ENCODE measurements around the gene DRC7. TPM values are rescaled to one million over a fixed set of nuclear protein-coding genes. Genes with fewer than 3 reads are reported as not detected.
"Not testable (repeated sequence)": the region's sequence is repeated elsewhere in the genome, so short reads cannot be mapped to it uniquely, and the experiment has no call there.

Gene DRC7
- total RNA-seq, 2 experiments from 2014 or later, result not detected

DNA sequence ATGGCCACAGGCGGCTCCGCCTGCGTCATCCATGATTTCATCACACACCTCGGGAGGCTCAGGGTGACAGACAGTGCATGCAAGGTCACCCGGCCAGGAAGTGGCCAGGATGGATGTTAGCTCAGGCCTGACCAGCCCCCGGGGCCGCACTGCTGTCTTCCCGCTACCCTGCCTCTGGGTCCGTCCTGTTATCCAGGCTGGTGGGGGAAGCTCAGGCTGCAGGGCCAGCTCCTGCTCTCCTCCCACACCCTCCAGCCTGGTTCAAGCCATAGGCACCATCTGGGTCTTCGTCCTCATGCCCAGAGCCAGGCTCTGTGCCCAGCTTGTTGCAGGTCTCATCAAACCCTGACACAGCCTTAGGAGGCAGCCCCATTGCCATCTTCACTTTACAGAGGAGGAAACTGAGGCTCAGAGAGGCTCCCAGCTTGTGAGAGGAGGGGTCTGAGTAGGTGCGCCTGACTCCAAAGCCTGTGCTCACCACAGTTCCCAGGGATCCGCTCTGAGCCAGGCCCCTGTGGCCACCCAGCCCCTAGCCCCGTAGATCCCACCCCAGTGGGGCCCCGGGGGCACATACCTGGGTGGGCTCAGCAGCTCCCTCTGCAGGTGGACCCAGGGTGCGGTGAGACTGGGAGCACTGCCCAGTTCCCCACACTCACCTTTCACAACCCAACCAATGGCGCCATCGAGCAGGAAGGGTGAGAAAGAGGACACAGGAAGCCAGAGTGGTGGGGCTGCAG is 26.9 kb upstream of the DRC7 start:
- Mint-ChIP-seq H3K27ac (no peak overlapping the region), H3K27me3 (peaks cover 4% of the 10 kb centered on the region), H3K4me1 (no peaks in the 10 kb centered on the region), H3K36me3 (no peaks in the 10 kb centered on the region), H3K4me3 (no peak overlapping the region), H3K9me3 (no peaks in the 10 kb centered on the region)
- DNase-seq, result no peak

DNA sequence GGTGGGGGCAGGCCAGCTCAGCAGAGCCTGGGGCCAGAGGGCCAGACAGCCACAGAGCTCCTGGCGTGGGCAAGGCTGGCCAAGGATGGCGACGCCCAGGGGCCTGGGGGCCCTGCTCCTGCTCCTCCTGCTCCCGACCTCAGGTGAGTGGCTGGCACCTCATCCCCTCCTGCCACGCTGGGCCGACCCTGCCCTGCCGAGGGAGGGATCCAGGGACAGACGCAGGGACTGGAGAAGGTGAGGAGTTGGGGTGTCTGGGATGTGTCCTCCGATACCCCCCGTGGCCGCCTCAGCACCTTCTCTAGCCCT is 26.4 kb upstream of the DRC7 start, which contains the start of gene ADGRG3:
ADGRG3 (plus strand) TSS at position 44 of the 309 bp plus-strand sequence; CDS start at position 86, 42 bp downstream.
- peaks cover 4% of the 10 kb centered on the region for H3K27me3 Mint-ChIP-seq
- H3K4me1 Mint-ChIP-seq, result no peaks in the 10 kb centered on the region
- DNase-seq, result no peak

DNA sequence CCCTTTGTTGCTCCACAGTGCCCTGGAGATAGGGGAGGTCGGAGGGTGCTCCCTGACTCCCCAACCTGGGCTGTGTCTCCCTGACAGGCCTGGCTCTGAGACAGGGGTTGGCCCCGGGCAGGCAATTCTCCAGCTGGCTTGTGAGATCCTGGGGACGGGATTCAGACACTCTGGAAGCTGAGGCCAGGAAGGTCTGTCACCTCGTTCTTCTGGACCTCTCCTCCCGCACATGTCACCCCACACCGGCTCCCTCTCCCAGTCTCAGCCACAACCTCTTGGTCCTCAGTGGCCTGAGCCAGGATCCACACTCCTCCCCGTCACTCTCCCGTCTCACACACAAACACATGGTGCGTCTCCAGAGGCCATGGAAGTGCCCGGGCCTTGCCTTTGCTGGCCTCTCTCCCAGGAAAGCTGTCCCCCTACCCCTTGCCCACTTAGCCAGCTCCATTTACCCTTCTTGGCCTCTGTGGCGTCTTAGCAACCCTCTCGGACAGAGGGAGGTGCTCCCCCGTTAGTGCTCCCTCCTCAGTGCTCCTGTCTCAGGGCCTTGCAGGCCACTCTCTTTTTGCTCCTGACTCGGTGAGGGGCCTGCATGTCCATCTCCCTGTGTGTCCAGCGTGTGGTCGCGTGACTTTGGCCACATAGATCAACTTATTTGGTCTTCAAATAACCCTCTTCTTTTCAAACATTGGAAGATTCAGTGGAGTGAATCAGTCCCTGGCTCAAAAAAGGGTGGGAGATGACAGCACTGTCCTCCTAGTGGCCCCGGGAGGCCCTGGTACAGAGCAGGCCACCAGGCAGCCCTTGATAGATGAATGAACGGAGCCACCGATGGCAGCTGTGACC is 25.8 kb upstream of the DRC7 start:
- no peaks in the 10 kb centered on the region for H3K4me1 Mint-ChIP-seq

More for the DNA sequence above, 26.4 kb upstream of the DRC7 start, which contains the start of gene ADGRG3:
- no peaks in the 10 kb centered on the region for H3K9me3 Mint-ChIP-seq
- H3K36me3 Mint-ChIP-seq, result no peaks in the 10 kb centered on the region
- H3K4me3 Mint-ChIP-seq, result no peak within 1 kb of the TSS
- H3K27ac Mint-ChIP-seq, result no peak within 1 kb of the TSS

DNA sequence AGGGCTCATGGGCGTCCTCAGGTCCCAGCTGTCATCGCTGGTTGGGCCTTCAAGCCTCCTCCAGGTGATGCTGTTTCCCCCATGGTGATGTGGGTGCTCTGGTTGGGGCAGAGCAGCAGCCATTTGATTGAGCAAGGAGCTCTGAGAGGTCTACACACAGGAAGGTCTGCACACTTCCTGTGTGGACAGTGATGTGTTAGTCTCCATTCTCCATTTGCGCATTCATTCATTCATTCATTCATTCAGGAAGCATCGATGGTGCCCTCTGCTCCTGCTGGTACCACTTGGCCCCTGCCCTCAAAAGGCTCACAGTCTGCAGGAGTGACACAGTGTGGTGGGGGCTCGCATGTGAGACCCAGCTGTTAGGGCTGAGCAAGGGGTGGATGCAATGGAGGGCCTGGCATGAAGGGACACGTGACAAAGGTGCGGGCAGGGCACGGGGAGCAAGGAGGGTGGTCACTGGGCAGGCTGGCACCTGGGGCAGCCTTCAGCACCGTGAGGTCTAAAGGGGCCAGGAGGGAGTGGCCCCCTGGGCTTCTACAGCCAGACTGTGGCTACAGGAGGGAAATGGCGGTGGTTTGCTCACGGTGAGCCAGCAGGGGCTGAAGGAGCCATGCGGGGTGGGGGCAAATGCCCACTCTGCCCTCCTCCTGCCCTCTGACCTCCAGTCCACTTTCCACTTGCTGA is 25.0 kb upstream of the DRC7 start:
- Mint-ChIP-seq H3K9me3 (no peaks in the 10 kb centered on the region), H3K4me3 (no peak overlapping the region), H3K36me3 (no peaks in the 10 kb centered on the region), H3K27me3 (peaks cover 4% of the 10 kb centered on the region), H3K4me1 (no peaks in the 10 kb centered on the region), H3K27ac (no peak overlapping the region)
- no peak for DNase-seq

More for the DNA sequence above, 25.8 kb upstream of the DRC7 start:
- Mint-ChIP-seq H3K27ac (no peak overlapping the region), H3K9me3 (no peaks in the 10 kb centered on the region), H3K27me3 (peaks cover 4% of the 10 kb centered on the region), H3K4me3 (no peak overlapping the region), H3K36me3 (no peaks in the 10 kb centered on the region)
- DNase-seq, result no peak

DNA sequence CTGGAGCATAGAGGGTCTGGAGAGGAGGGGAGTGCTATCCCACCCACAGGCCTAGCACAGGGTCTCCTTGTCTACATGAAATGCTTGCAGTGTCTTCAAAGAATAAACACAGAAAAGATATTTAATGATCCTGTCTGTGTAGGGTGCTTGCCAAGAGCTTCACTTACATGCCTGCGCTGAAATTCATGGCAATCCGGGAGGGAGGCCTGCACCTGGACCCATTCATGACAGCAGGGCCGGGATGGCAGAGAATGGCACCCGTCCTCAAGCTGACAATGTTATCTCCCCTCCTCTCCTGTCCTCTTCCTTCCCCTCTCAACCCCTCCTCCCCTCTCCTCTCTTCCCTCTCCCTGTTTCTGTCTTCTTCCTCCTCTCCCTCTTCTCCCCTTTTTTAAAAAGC is 24.4 kb upstream of the DRC7 start:
- DNase-seq, result no peak
- no peak overlapping the region for H3K27ac Mint-ChIP-seq
- H3K4me1 Mint-ChIP-seq, result no peaks in the 10 kb centered on the region
- H3K36me3 Mint-ChIP-seq, result no peaks in the 10 kb centered on the region
- H3K27me3 Mint-ChIP-seq, result peaks cover 4% of the 10 kb centered on the region
- H3K4me3 Mint-ChIP-seq, result no peak overlapping the region
- no peaks in the 10 kb centered on the region for H3K9me3 Mint-ChIP-seq

DNA sequence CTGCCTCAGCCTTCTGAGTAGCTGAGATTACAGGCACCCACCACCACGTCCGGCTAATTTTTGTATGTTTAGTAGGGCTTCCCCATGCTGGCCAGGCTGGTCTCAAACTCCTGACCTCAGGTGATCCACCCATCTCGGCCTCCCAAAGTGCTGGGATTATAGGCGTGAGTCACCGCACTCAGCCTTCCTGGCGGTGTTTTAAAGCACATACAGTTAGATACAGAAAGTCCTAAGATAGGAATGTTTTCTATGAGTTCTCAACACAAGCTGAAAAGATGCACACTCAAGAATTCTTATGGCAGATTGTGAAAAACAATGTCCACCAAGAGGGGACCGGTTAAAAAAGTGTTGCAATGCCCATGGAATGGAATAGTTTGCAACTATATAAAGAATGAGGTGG is 23.2 kb upstream of the DRC7 start:
- H3K27me3 Mint-ChIP-seq, H3K4me3 Mint-ChIP-seq, H3K4me1 Mint-ChIP-seq, H3K9me3 Mint-ChIP-seq, H3K27ac Mint-ChIP-seq, DNase-seq, H3K36me3 Mint-ChIP-seq: not testable (repeated sequence)

DNA sequence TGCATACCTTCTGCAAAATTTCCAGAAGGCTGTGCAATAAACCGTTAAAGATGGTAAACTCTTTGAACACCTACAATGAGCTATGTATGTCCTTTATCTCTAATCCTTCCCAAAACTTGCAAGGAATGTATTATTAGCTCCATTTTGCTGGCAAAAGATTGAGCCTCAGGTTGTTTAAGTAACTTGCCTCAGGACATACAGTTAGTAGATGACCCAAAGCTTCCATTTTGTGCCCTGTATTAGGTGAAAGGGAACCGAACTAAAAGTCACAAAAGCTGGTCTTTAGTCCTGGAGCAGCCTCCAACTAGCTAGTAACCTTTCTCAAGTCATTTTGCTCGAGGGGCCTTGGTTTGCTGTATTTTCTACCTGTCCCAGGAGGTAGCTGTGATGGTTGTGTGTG is 22.2 kb upstream of the DRC7 start:
- no peaks in the 10 kb centered on the region for H3K9me3 Mint-ChIP-seq
- H3K4me1 Mint-ChIP-seq, result no peaks in the 10 kb centered on the region
- no peak for DNase-seq
- no peak overlapping the region for H3K4me3 Mint-ChIP-seq
- no peaks in the 10 kb centered on the region for H3K36me3 Mint-ChIP-seq
- no peak overlapping the region for H3K27ac Mint-ChIP-seq
- H3K27me3 Mint-ChIP-seq, result peaks cover 4% of the 10 kb centered on the region

DNA sequence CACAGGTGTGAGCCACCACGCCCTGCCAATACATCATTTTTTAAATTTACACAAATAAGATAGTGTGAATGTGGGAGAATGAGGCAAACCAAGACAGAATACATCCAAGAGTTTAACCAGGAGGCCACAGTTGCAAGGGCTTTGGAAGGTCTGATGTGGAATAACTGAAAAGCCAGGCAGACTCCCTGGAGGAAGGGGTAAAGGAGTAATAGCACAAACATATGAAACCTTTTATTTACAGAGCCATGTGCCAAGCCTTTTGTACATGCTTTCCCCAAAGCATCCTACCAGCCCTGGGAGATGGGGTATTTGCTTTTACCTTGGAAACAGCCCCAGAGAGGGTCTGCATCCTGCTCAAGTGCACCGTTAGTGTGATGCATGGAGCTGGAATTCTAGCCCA is 21.8 kb upstream of the DRC7 start:
- no peaks in the 10 kb centered on the region for H3K36me3 Mint-ChIP-seq
- no peaks in the 10 kb centered on the region for H3K9me3 Mint-ChIP-seq
- DNase-seq, result no peak
- no peak overlapping the region for H3K4me3 Mint-ChIP-seq
- no peaks in the 10 kb centered on the region for H3K4me1 Mint-ChIP-seq
- H3K27me3 Mint-ChIP-seq, result peaks cover 4% of the 10 kb centered on the region
- H3K27ac Mint-ChIP-seq, result no peak overlapping the region

DNA sequence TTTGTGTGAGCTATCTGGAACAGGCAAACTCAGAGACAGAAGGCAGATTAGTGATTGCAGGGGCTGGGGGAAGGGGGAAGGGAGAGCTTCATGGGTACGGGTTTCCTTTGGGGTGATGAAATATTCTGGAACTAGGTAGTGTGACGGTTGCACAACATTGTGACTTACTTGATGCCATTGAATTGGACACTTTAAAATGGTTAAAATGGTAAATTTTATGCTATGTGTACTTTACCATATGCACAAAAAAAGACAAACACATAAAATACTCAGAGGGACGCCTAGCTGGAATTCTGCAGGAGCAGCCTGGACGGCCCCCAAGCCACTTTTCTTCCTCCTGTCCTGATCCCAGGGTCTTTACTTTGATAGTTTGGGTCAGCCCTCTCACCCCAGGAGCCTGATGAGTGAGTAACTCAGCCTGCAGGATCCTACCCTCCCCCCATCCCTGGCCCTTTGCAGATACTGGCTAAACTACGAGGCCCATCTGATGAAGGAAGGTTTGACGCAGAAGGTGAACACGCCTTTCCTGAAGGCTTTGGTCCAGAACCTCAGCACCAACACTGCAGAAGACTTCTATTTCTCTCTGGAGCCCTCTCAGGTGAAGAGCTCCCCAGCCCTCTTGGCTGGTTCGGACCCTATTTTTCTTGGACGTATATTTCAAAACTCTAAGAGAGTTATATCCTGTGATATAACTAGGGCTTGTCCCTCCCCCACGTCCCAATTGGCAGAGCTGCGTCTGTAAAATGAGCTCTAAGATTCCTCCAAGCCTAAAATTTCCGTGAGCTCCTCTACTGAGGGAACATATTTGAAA is 18.7 kb upstream of the DRC7 start:
- DNase-seq, result no peak
- H3K36me3 Mint-ChIP-seq, result no peaks in the 10 kb centered on the region
- no peaks in the 10 kb centered on the region for H3K4me1 Mint-ChIP-seq
- no peaks in the 10 kb centered on the region for H3K9me3 Mint-ChIP-seq
- H3K4me3 Mint-ChIP-seq, result no peak overlapping the region
- H3K27ac Mint-ChIP-seq, result no peak overlapping the region
- H3K27me3 Mint-ChIP-seq, result peaks cover 1% of the 10 kb centered on the region

DNA sequence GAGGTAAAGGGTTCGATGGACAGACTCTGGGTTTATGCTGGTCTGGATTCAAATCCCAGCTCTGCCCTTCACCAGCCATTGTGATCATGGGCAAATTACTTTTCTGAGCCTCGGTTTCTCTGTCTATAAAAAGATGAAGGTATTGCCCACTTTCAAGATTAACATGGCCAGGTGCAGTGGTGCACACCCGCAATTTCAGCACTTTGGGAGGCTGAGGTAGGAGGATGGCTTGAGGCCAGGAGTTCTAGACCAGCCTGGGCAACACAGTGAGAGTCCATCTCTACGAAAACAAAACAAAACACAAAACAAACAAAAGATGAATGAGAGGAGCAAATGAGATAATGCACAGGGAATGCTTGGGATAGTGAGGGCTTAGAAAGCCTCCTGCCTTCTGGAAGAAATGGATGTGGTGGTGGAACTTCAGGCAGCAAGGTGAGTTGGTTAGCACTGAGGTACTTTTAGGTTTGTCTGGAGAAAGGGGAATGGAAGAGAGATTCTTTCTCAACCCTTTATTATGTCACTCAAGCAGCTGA is 18.0 kb upstream of the DRC7 start:
- Mint-ChIP-seq H3K9me3 (no peaks in the 10 kb centered on the region), H3K4me3 (no peak overlapping the region), H3K4me1 (no peaks in the 10 kb centered on the region), H3K27ac (no peak overlapping the region), H3K36me3 (no peaks in the 10 kb centered on the region), H3K27me3 (no peaks in the 10 kb centered on the region)
- DNase-seq, result no peak

DNA sequence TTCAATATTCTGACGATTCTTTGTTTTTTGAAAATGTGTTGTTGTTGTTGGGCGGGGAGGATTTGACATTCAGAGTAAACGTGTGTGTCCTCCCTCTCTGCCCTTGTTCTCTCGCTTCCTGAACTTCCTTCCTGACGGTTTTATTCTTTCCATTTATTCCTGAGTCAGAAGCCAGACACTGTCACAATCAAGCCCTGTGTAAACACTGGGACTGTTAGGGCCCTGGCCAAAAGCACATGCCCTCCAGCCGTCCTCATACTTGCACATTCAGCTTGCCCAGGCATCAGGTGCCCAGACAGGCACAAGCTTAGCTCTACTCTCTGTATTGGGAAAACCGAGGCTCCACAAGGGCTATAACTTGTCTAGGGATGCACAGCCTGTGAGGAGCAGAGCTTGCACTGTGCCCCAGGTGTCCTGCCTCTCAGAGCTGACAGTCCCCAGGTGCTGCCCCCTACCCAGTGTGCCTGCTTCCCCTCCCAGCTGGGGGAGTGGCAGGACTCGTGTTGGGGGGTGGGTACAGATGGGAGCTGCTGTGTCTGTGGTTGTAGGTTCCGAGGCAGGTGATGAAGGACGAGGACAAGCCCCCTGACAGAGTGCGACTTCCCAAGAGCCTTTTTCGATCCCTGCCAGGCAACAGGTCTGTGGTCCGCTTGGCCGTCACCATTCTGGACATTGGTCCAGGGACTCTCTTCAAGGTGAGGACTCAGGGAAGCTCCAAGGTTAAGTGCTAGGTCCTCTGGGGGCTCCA is 16.8 kb upstream of the DRC7 start:
- no peaks in the 10 kb centered on the region for H3K36me3 Mint-ChIP-seq
- H3K4me1 Mint-ChIP-seq, result no peaks in the 10 kb centered on the region
- H3K27me3 Mint-ChIP-seq, result no peaks in the 10 kb centered on the region
- H3K27ac Mint-ChIP-seq, result no peak overlapping the region
- H3K9me3 Mint-ChIP-seq, result no peaks in the 10 kb centered on the region
- no peak for DNase-seq
- H3K4me3 Mint-ChIP-seq, result no peak overlapping the region

DNA sequence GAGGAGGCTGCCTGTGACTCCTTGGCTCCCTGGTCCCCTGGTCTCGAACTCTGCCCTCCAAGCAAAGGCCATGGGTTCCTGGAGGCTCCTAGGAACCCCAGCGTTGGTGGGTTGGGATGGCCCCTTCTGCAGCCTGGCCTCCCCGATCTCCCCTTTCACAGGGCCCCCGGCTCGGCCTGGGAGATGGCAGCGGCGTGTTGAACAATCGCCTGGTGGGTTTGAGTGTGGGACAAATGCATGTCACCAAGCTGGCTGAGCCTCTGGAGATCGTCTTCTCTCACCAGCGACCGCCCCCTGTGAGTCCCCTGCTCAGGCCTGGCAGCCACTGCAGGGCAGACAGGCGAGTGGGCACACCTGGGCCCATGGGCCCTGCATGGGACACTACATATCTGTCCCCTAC is 15.6 kb upstream of the DRC7 start:
- H3K4me3 Mint-ChIP-seq, result no peak overlapping the region
- no peak for DNase-seq
- H3K4me1 Mint-ChIP-seq, result no peaks in the 10 kb centered on the region
- no peaks in the 10 kb centered on the region for H3K9me3 Mint-ChIP-seq
- no peak overlapping the region for H3K27ac Mint-ChIP-seq
- no peaks in the 10 kb centered on the region for H3K36me3 Mint-ChIP-seq
- no peaks in the 10 kb centered on the region for H3K27me3 Mint-ChIP-seq

DNA sequence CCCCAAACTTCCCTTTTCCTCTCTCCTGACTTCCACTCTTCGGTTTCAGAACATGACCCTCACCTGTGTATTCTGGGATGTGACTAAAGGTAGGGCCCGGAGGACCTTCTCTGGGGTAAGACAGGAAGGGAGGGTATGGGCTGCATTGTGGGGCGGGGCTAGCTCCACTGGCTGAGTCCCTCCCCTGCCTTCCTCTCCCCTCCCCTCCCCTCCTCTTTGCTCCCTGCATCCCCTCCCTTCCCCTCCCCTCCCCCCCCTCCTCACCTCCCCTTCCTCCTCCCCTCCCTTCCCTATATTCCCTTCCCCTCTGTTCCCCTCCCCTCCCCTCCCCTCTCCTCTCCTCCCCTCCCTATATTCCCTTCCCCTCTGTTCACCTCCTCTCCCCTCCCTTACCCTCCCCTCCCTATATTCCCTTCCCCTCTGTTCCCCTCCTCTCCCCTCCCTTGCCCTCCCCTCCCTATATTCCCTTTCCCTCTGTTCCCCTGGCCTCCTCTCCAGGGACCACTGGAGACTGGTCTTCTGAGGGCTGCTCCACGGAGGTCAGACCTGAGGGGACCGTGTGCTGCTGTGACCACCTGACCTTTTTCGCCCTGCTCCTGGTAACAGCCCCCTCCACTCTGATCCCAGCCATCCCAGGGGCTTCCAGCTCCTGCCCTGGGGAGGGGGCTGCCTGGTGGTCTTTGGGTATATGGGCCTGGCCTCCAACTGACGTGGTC is 14.7 kb upstream of the DRC7 start:
- H3K9me3 Mint-ChIP-seq, result no peaks in the 10 kb centered on the region
- no peaks in the 10 kb centered on the region for H3K27me3 Mint-ChIP-seq
- H3K27ac Mint-ChIP-seq, result no peak overlapping the region
- H3K4me1 Mint-ChIP-seq, result no peaks in the 10 kb centered on the region
- no peak overlapping the region for H3K4me3 Mint-ChIP-seq
- no peaks in the 10 kb centered on the region for H3K36me3 Mint-ChIP-seq
- no peak for DNase-seq

All from activated naive CD8-positive, alpha-beta T cell treated with anti-CD3 and anti-CD28 coated beads for 36 hours (primary cell).